ENCODE data around the gene CAMSAP1.
"Not testable (repeated sequence)": the region's sequence is repeated elsewhere in the genome, so short reads cannot be mapped to it uniquely, and the experiment has no call there.

CAMSAP1 gene

GRCh38 chr9:135903786-135904520 lies 3.4 kb downstream of the CAMSAP1 start:
- Mint-ChIP-seq H3K9me3 (peaks cover 4% of the 10 kb centered on the region), H3K4me1 (peaks cover 36% of the 10 kb centered on the region), H3K27me3 (no peaks in the 10 kb centered on the region), H3K4me3 (no peak overlapping the region), H3K27ac (no peak overlapping the region), H3K36me3 (peaks cover 8% of the 10 kb centered on the region)
- no peak for DNase-seq (ENCODE audit: low spot score in 2 of 2)
- ATAC-seq (ENCODE audit: low read depth): no peak

GRCh38 chr9:135903358-135903656 lies 4.0 kb downstream of the CAMSAP1 start:
- peaks cover 8% of the 10 kb centered on the region for H3K36me3 Mint-ChIP-seq

GRCh38 chr9:135902655-135903357 lies 4.5 kb downstream of the CAMSAP1 start:
- Mint-ChIP-seq H3K4me1 (peaks cover 35% of the 10 kb centered on the region), H3K4me3 (no peak overlapping the region), H3K9me3 (peaks cover 4% of the 10 kb centered on the region)

More at GRCh38 chr9:135903358-135903656, 4.0 kb downstream of the CAMSAP1 start:
- ATAC-seq (ENCODE audit: low read depth) (no peak), DNase-seq (ENCODE audit: low spot score in 2 of 2) (no peak)
- H3K4me3 Mint-ChIP-seq: no peak overlapping the region
- H3K27ac Mint-ChIP-seq: no peak overlapping the region
- H3K27me3 Mint-ChIP-seq: no peaks in the 10 kb centered on the region
- peaks cover 4% of the 10 kb centered on the region for H3K9me3 Mint-ChIP-seq
- peaks cover 33% of the 10 kb centered on the region for H3K4me1 Mint-ChIP-seq

GRCh38 chr9:135901826-135902225 lies 5.5 kb downstream of the CAMSAP1 start:
- no peak overlapping the region for H3K27ac Mint-ChIP-seq
- peaks cover 39% of the 10 kb centered on the region for H3K4me1 Mint-ChIP-seq
- no peak for ATAC-seq (ENCODE audit: low read depth)

More at GRCh38 chr9:135902655-135903357, 4.5 kb downstream of the CAMSAP1 start:
- ATAC-seq (ENCODE audit: low read depth) (no peak), DNase-seq (ENCODE audit: low spot score in 2 of 2) (no peak)
- Mint-ChIP-seq H3K36me3 (peaks cover 8% of the 10 kb centered on the region), H3K27ac (no peak overlapping the region), H3K27me3 (no peaks in the 10 kb centered on the region)

GRCh38 chr9:135901031-135901758 lies 6.2 kb downstream of the CAMSAP1 start:
- H3K9me3 Mint-ChIP-seq: peaks cover 4% of the 10 kb centered on the region
- H3K27me3 Mint-ChIP-seq: no peaks in the 10 kb centered on the region
- ATAC-seq (ENCODE audit: low read depth) (no peak), DNase-seq (ENCODE audit: low spot score in 2 of 2) (no peak)
- peaks cover 8% of the 10 kb centered on the region for H3K36me3 Mint-ChIP-seq
- H3K4me3 Mint-ChIP-seq: no peak overlapping the region
- H3K27ac Mint-ChIP-seq: no peak overlapping the region
- H3K4me1 Mint-ChIP-seq: peaks cover 42% of the 10 kb centered on the region

More at GRCh38 chr9:135901826-135902225, 5.5 kb downstream of the CAMSAP1 start:
- Mint-ChIP-seq H3K4me3 (no peak overlapping the region), H3K27me3 (no peaks in the 10 kb centered on the region), H3K36me3 (peaks cover 8% of the 10 kb centered on the region), H3K9me3 (peaks cover 4% of the 10 kb centered on the region)
- DNase-seq (ENCODE audit: low spot score in 2 of 2): no peak

GRCh38 chr9:135898634-135899407 lies 8.5 kb downstream of the CAMSAP1 start:
- ATAC-seq (ENCODE audit: low read depth): no peak
- H3K36me3 Mint-ChIP-seq: peaks cover 12% of the 10 kb centered on the region
- peaks cover 4% of the 10 kb centered on the region for H3K9me3 Mint-ChIP-seq
- no peak for DNase-seq (ENCODE audit: low spot score in 2 of 2)
- no peak overlapping the region for H3K4me3 Mint-ChIP-seq
- peaks cover 44% of the 10 kb centered on the region for H3K4me1 Mint-ChIP-seq
- peak overlapping the region; percentile 8 for H3K27ac Mint-ChIP-seq
- no peaks in the 10 kb centered on the region for H3K27me3 Mint-ChIP-seq

GRCh38 chr9:135896626-135897025 lies 10.7 kb downstream of the CAMSAP1 start:
- peaks cover 47% of the 10 kb centered on the region for H3K4me1 Mint-ChIP-seq
- no peak overlapping the region for H3K27ac Mint-ChIP-seq
- no peak overlapping the region for H3K4me3 Mint-ChIP-seq
- DNase-seq (ENCODE audit: low spot score in 2 of 2) (no peak), ATAC-seq (ENCODE audit: low read depth) (no peak)
- no peaks in the 10 kb centered on the region for H3K27me3 Mint-ChIP-seq
- peaks cover 9% of the 10 kb centered on the region for H3K36me3 Mint-ChIP-seq
- H3K9me3 Mint-ChIP-seq: peaks cover 4% of the 10 kb centered on the region

- peaks cover 46% of the 10 kb centered on the region for H3K4me1 Mint-ChIP-seq
- no peak overlapping the region for H3K4me3 Mint-ChIP-seq
- no peak for DNase-seq (ENCODE audit: low spot score in 2 of 2)
- peaks cover 4% of the 10 kb centered on the region for H3K9me3 Mint-ChIP-seq
- H3K36me3 Mint-ChIP-seq: peaks cover 8% of the 10 kb centered on the region
- no peaks in the 10 kb centered on the region for H3K27me3 Mint-ChIP-seq
- ATAC-seq (ENCODE audit: low read depth): no peak
- H3K27ac Mint-ChIP-seq: no peak overlapping the region
Measured at GRCh38 chr9:135896205-135896604, 11.1 kb downstream of the CAMSAP1 start.

- Mint-ChIP-seq H3K4me3 (no peak overlapping the region), H3K9me3 (peaks cover 4% of the 10 kb centered on the region), H3K27me3 (no peaks in the 10 kb centered on the region), H3K4me1 (peaks cover 45% of the 10 kb centered on the region), H3K36me3 (peaks cover 8% of the 10 kb centered on the region), H3K27ac (peak overlapping the region; percentile 46)
- ATAC-seq (ENCODE audit: low read depth) (no peak), DNase-seq (ENCODE audit: low spot score in 2 of 2) (no peak)
Measured at GRCh38 chr9:135895202-135895848, 12.0 kb downstream of the CAMSAP1 start.

GRCh38 chr9:135893104-135893503 lies 14.2 kb downstream of the CAMSAP1 start:
- Mint-ChIP-seq H3K9me3 (no peaks in the 10 kb centered on the region), H3K4me3 (no peak overlapping the region), H3K36me3 (peaks cover 4% of the 10 kb centered on the region), H3K4me1 (peaks cover 38% of the 10 kb centered on the region), H3K27ac (no peak overlapping the region), H3K27me3 (no peaks in the 10 kb centered on the region)
- ATAC-seq (ENCODE audit: low read depth) (no peak), DNase-seq (ENCODE audit: low spot score in 2 of 2) (no peak)

- not testable (repeated sequence) for H3K9me3 Mint-ChIP-seq; H3K4me3 Mint-ChIP-seq; H3K36me3 Mint-ChIP-seq; DNase-seq (ENCODE audit: low spot score in 2 of 2); H3K27me3 Mint-ChIP-seq; ATAC-seq (ENCODE audit: low read depth); H3K27ac Mint-ChIP-seq
- H3K4me1 Mint-ChIP-seq: peaks cover 38% of the 10 kb centered on the region
Measured at GRCh38 chr9:135892327-135892726, 15.0 kb downstream of the CAMSAP1 start.

- Mint-ChIP-seq H3K4me1 (peaks cover 44% of the 10 kb centered on the region), H3K27ac (no peak overlapping the region), H3K9me3 (no peaks in the 10 kb centered on the region), H3K4me3 (no peak overlapping the region), H3K27me3 (no peaks in the 10 kb centered on the region), H3K36me3 (peaks cover 4% of the 10 kb centered on the region)
- ATAC-seq (ENCODE audit: low read depth) (no peak), DNase-seq (ENCODE audit: low spot score in 2 of 2) (no peak)
Measured at GRCh38 chr9:135891027-135891631, 16.2 kb downstream of the CAMSAP1 start.
